Lower leg skin (tissue), 4 donors: ENCODE results near the gene BAG3. TPM values are rescaled to one million over a fixed set of nuclear protein-coding genes. Genes with fewer than 3 reads are reported as not detected.
"Not testable (repeated sequence)": the region's sequence is repeated elsewhere in the genome, so short reads cannot be mapped to it uniquely, and the experiment has no call there.

Source experiments
- DNase-seq, 2 donors: peaks; one replicate each; pipeline ENCODE4 v3.0.0-alpha.2; 2019; ENCODE audit warnings: low spot score in 2 of 2
- H3K4me3 ChIP-seq: fragments of 200-600 bp; sonication (generic); 2 replicates; pipeline ENCODE4 v1.5.1; 2017; ENCODE audit warnings: mild to moderate bottlenecking, low read depth; ENCODE audit not compliant: poor library complexity, severe bottlenecking
- POLR2A ChIP-seq, 2 donors: fragments of 450-650 bp; IDR thresholded peaks; one replicate each; pipeline ENCODE4 v1.6.1; 2016 to 2017; ENCODE audit warnings: antibody characterized with exemption in 2 of 2, mild to moderate bottlenecking in 1 of 2, moderate library complexity in 1 of 2
- WGBS, 2 donors: methylation state at CpG; one replicate each; pipeline ENCODE4 v1.1.5; 2018; 5-methylcytosine and 5-hydroxymethylcytosine counted together
- intact Hi-C: fragments of 100-400 bp; cut with DNase I; formaldehyde crosslinking; loops from one replicate; pipeline ENCODE4 v1.15.0; 2023; ENCODE audit warnings: low total_unique reads
- total RNA-seq, 4 donors: library from RNA; depleted of rRNA; stranded (reverse); fragments of >200 nt; gene quantifications; one replicate each; pipeline ENCODE4 v1.1.0, GENCODE V29; 2016
- TF ChIP-seq, protein P1 (sequence below), 3 donors: fragments of 450-650 bp; IDR thresholded peaks; one replicate each; pipeline ENCODE4 v1.5.1; 2016; ENCODE audit warnings: antibody characterized with exemption in 3 of 3, mild to moderate bottlenecking in 3 of 3, moderate library complexity in 2 of 3

Gene BAG3
- total RNA-seq, 4 donors from 2014 or later, result 55.5 to 87.8 (median 77.9) TPM

- TF ChIP-seq, protein P1, sequence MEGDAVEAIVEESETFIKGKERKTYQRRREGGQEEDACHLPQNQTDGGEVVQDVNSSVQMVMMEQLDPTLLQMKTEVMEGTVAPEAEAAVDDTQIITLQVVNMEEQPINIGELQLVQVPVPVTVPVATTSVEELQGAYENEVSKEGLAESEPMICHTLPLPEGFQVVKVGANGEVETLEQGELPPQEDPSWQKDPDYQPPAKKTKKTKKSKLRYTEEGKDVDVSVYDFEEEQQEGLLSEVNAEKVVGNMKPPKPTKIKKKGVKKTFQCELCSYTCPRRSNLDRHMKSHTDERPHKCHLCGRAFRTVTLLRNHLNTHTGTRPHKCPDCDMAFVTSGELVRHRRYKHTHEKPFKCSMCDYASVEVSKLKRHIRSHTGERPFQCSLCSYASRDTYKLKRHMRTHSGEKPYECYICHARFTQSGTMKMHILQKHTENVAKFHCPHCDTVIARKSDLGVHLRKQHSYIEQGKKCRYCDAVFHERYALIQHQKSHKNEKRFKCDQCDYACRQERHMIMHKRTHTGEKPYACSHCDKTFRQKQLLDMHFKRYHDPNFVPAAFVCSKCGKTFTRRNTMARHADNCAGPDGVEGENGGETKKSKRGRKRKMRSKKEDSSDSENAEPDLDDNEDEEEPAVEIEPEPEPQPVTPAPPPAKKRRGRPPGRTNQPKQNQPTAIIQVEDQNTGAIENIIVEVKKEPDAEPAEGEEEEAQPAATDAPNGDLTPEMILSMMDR (IDR thresholded peaks at IDR 0.05), result no peak
- no peak for TF ChIP-seq POLR2A (IDR thresholded peaks at IDR 0.05)
- 80 to 85% methylated on average over 3 of the region's 3 CpGs for WGBS, 2 donors
- no peak for DNase-seq
- intact Hi-C loops, result no loop called here
- H3K4me3 ChIP-seq, result no peak overlapping the region
Observed at GRCh38 chr10:119705434-119705831, 54.3 kb downstream of the BAG3 start.

GRCh38 chr10:119706521-119707278, 55.5 kb downstream of the BAG3 start:
- WGBS, 2 donors, result 75 to 78% methylated on average over 7 of the region's 7 CpGs
- intact Hi-C loops, result no loop called here
- TF ChIP-seq POLR2A (IDR thresholded peaks at IDR 0.05), result no peak
- TF ChIP-seq, protein P1 (IDR thresholded peaks at IDR 0.05), result no peak
- no peak for DNase-seq
- no peak overlapping the region for H3K4me3 ChIP-seq

DNA sequence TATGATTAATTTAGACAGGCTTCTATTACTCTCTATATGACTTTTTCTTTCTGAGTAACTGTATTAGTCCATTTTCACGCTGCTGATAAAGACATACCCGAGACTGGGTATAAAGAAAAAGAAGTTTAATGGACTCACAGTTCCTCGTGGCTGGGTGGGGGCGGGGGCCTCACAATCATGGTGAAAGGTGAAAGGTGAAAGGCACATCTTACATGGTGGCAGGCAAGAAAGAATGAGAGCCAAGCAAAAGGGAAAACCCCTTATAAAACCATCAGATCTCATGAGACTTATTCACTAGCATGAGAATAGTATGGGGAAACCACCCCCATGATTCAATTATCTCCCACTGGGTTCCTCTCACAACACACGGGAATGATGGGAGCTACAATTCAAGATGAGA, 56.2 kb downstream of the BAG3 start:
- intact Hi-C loops, H3K4me3 ChIP-seq, DNase-seq: not testable (repeated sequence)
- WGBS, 2 donors, result 86 to 89% methylated on average over 5 of the region's 5 CpGs

DNA sequence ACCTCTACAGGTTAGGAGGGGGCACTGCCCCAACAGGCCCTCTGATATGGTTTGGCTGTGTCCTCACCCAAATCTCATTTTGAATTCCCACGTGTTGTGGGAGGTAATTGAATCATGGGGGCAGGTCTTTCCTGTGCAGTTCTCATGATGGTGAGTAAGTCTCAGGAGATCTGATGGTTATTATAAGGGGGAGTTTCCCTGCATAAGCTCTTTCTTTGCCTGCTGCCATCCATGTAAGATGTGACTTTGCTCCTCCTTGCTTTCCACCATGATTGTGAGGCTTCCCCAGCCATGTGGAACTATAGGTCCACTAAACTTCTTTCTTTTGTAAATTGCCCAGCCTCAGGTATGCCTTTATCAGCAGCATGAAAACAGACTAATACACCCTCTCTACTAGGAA, 59.8 kb downstream of the BAG3 start:
- intact Hi-C loops, DNase-seq, H3K4me3 ChIP-seq: not testable (repeated sequence)
- WGBS, 2 donors, result 47 to 60% methylated on average over 1 of the region's 1 CpG

GRCh38 chr10:119713744-119714483, 62.7 kb downstream of the BAG3 start:
- no peak for TF ChIP-seq POLR2A (IDR thresholded peaks at IDR 0.05)
- TF ChIP-seq, protein P1 (IDR thresholded peaks at IDR 0.05), result no peak
- intact Hi-C loops, result no loop called here
- peak in 1 of 2 donors; percentile 65 for DNase-seq
- WGBS, 2 donors, result 65 to 67% methylated on average over 7 of the region's 7 CpGs
- no peak overlapping the region for H3K4me3 ChIP-seq

GRCh38 chr10:119714484-119714816, 63.3 kb downstream of the BAG3 start:
- WGBS, 2 donors, result 33 to 49% methylated on average over 2 of the region's 2 CpGs
- no peak for DNase-seq
- intact Hi-C loops, result no loop called here
- TF ChIP-seq POLR2A (IDR thresholded peaks at IDR 0.05), result no peak
- TF ChIP-seq, protein P1 (IDR thresholded peaks at IDR 0.05), result no peak
- H3K4me3 ChIP-seq, result no peak overlapping the region
